ENCODE results near the gene HERC6.
"Not testable (repeated sequence)": the region's sequence is repeated elsewhere in the genome, so short reads cannot be mapped to it uniquely, and the experiment has no call there.

Gene HERC6

DNA sequence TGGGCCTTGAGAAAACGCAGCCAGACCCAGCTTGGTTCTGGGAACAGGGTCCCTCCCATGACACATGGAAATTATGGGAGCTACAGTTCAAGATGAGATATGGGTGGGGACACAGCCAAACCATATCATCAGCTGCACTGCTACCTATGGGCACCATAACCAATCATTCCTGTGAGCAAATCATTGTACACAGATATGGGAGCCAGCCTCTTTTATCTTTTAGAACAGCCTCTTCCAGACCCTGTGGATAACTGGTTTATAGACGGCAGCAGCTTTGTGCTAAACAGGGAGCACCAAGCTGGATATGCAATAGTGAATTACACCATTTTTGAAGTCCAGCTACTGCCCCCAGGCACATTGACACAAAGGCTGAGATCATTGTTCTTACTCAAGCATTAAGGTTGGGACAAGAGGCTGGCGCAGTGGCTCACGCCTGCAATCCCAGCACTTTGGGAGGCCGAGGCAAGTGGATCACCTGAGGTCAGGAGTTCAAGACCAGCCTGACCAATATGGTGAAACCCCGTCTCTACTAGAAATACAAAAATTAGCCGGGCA is 69.6 kb downstream of the HERC6 start:
- not testable (repeated sequence) for DNase-seq

DNA sequence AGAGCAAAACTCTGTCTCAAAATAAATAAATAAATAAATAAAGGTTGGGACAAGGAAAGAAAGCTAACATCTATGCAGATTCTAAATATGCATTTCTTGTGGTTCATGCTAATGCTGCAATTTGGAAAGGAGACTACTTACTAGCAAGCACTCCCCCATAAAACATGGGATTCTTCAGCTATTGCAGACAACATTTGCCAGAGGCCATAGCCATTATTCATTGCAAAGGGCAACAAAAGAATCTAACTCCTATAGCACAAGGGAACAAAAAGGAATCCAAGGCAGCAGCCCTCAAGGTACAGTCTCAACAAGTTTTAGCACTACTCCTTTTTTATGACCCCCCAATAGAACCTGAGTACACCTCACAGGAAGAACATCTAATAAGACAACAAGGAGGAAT is 70.2 kb downstream of the HERC6 start:
- no peak for DNase-seq

DNA sequence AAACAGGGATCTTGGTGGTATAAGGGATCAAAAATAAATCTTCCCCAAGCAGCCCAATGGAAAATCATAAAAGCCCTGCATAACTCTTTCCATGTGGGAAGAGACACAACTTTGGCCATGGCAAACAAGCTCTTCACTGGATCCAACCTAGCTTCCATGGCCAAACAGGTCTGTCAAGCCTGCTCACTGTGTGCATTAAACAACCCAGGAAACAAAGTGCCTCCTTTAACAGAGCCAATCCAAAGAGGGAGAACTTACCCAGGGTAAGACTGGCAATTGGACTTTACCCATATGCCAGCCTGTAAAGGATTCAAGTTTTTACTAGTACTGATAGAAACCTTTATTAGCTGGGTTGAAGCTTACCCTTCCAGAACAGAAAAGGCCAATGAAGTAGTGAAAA is 70.6 kb downstream of the HERC6 start:
- no peak for DNase-seq

DNA sequence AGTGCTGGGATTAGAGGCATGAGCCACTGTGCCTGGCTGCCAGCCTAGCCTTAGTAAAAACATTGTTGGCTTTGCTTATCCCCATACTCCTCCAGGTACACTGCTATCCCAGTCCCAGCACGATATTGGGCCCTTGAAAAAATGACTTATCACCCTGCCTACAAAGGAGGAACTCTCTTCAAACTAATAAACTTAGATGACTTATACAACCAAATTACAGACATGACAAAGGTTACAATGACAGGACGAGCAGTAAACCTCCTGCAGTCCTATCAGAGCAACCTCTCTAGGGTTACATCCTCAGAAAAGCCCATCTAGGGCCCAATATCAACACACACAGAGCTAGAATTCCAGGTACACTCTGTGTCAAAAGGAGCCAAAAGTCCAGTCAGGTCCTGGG is 72.6 kb downstream of the HERC6 start:
- DNase-seq: no peak

DNA sequence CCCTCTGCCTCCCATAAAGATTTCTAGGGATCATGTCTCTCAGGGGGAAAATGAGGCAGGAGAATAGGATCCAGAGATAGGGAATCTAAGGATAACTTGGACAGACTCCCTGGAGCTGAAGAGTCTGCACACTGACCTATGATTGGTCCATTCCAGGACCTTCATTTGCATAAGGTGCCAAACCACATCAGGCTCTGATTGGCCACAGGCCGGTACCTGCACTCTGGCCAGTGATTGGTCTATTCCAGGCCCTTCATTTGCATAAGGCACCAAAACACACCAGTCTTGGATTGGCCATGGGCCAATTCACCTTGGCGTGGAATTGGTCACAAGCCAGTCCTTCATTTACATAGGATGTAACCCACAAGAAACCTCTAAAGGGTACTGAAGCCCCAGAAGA is 74.3 kb downstream of the HERC6 start:
- no peak for DNase-seq

DNA sequence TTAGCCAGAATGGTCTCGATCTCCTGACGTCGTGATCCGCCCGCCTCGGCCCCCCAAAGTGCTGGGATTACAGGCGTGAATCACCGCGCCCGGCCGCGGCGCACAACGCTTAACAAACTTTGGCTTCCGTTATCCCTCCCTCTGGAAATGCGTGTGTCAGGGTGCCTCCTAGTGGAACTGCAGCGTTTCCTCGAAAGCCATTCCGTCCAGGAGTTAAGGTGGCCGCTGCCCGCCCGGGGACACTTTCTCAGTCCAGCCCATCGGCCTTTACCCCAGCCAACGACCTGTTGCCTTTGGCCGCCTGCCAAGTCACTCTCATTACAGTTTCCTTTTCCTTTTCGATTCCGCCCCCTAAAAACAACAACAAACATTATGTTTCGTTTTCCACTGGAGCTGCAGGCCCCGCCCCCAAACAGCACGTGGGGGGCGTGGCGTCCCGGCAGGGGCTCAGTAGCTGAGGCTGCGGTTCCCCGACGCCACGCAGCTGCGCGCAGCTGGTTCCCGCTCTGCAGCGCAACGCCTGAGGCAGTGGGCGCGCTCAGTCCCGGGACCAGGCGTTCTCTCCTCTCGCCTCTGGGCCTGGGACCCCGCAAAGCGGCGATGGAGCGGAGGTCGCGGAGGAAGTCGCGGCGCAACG is 78.1 kb downstream of the HERC6 start, which contains the start of gene HERC5:
Gene HERC5 (plus strand): TSS at position 450 of the 637 bp plus-strand sequence. CDS start 151 bp downstream, at position 601.
- no peak for DNase-seq

DNA sequence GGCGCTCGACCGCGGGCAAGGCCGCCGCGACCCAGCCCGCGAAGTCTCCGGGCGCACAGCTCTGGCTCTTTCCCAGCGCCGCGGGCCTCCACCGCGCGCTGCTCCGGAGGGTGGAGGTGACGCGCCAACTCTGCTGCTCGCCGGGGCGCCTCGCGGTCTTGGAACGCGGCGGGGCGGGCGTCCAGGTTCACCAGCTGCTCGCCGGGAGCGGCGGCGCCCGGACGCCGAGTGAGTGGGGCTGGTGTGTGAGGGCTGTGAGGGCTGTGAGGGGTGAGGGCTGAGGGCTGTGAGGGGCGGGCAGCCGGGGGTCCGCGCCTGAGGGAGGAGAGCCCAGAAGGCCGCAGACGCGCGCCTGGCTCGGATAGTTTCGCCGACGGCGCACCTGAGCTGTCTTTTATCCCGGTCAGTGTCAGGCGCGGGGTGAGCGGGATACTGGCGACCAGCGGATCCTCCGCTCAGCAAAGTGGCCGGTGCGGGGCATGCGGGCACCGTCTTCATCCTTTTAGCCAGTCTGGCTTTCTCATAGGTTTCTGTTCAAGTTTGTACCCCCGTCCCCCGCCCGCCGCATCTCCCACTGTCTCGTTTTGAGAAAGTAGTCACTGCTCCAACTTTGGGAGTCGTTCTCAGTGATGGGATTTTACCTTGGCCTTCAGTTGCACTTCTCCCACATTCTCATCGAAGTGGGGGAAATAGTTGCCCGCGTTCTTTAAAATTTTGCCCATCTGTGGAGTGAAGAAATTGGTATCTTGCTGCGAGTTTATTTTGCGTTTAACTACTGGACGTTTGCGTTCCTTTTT is 78.9 kb downstream of the HERC6 start:
- no peak for DNase-seq

DNA sequence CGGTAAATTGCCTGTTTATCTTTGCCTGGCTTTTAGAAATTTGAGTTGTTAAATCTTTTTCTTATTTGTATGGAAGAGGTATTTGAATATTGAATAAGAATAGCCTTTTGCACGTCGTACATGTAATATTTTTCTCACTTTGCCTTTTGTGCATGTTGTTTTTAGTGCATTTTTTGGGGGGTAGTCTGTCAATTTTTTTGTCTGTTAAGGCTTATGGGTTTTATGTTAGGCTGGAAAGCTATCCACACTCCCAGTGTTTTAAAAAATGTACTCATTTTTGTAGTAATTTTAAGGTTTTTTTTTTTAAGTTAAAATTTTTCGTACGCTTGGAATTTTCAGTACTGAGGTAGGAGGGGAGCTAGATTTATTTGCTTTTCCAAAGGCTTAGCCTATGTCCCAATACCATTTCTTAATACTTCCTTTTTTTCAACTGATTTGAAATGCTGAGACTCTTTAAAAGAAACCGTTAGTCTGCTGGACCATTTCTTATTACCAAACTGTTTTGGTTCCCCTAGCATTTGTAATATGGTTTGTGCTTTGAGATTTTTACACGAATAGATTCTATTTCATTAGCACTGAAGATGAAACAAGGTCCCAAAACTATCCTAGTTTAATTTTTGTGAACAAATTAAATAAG is 79.6 kb downstream of the HERC6 start:
- DNase-seq: no peak

DNA sequence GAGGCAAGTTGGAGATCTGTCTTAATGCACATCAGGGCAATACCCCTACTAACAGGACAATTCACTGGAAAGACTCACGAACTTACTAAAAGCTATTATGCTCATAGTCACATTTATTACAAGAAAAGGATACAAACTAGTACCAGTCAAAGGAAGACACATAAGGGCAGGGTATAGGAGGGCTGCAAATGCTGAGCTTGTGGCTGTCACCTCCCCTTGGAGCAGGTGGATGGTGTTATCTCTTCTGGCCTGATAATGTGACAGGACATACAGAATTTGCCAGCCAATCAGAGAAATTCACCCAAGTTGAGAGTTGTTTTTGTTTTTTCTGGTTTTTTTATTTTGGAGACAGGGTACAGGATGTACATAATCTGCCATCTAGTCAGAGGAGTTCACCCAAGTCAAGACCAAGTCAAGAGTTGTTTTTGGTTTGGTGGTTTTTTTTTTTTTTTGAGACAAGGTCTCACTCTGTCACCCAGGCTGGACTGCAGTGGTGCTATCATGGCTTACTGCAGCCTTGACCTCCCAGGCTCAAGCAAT is 87.1 kb downstream of the HERC6 start:
- DNase-seq: no peak

DNA sequence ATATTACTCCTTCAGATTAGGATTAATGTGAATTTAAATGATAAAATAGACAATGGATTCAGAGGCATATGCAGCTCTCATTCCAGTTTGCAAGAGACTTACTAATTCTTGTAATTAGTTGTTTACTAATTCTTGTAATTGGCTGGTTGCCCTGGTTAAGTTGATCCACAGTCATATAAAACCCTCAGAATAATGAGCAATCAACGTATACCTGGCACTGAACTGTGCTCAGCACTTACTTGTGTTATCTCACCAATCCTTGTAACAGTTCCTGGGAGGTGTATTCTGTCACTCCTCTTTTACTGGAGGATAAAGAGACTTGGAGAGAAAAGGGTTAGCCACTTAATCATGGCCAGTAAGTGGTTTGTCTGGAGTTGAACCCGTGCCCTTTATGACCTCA is 88.7 kb downstream of the HERC6 start:
- DNase-seq: no peak

DNA sequence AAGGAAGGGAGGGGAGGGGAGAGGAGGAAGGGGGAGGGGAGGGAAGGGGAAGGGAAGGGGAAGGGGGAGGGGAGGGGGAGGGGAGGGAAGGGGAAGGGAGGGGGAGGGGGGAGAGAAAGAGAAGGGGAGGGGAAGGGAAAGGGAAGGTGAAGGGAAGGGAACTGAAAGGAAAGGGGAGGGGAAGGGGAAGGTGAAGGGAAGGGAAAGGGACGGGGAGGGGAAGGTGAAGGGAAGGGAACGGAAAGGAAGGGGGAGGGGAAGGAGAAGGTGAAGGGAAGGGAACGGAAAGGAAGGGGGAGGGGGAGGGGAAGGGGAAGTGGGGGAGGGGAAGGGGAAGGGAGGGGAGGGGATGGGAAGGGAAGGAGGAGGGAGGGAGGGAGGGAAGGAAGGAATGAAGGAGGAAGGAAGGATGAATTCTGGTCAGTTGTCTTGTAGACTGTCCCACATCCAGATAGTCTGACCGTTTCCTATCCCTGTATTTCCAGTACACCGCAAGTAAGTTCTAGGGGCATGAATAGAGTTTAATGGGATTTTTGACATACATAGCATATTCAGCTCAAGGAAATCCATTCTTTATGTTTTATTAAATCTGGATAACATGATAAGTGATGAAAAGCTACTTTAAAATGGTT is 98.7 kb downstream of the HERC6 start:
- no peak for DNase-seq

DNA sequence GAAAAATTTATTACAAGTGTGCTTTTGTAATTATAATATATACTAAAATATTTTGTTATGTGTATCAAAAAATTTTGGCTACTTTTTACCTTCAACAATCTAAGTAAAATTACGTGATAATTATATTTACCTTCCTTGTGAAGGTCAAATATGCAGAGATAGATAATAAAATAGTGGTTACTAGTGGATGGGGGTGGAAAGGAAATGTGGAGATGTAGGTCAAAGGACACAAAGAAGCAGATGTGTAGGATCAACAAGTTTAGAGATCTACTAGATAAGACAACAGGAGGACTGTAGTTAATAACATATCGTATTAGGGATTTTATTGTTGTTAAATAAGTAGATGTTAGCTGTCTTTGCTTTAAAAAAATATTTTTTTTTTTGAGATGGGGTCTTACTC is 99.6 kb downstream of the HERC6 start:
- DNase-seq: no peak

DNA sequence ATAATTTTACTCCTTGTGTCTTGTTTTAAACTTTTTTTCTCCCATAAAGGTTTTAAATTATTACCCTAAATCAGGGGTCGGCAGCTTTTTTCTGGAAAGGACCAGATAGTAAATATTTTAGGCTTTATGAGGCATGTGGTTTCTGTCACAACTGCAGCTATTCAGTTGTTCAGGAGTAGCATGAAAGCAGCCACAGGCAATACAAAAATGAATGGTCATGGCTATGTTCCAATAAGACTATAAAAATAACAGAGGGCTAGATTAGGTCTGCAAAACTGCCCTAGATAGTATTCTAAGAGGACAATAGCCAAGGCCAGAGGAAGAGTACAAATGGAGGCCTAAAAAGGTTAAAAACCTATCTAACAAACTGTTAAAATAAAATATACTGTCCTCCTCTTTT is 102.9 kb downstream of the HERC6 start:
- DNase-seq: no peak

DNA sequence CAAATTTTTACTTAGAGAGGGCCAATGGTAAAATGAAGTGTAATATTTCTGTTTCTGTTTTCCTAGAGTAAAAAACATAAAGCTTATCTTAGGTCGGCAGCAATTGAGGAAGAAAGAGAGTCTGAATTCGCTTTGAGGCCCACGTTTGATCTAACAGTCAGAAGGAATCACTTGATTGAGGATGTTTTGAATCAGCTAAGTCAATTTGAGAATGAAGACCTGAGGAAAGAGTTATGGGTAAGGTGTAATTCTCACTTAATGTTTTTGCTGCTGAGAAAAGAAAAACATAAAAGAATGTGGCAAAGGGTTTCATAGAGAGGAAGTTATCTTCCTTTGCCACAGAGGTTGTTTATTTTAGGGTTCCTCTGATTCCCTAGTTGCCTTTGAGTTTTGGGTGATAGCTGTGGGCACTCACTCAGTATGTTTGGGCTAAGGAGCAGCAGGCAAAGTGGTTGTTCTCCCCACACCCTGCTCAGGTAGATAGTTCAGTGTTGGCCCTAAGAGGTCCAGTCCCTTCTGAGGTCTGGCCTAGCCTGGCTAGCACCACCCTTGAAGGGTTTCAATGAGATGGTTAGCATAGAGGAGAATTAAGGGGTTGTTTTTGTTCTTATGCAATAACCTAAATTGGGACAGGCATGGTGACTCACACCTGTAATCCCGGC is 110.6 kb downstream of the HERC6 start:
- no peak for DNase-seq
